ENCODE results near the gene DCDC2C.
A peak's percentile ranks its signal among the peaks of the same experiment; 100 is the strongest.
"Not testable (repeated sequence)": the region's sequence is repeated elsewhere in the genome, so short reads cannot be mapped to it uniquely, and the experiment has no call there.

DCDC2C gene

GRCh38 chr2:3777966-3778365 is 74.6 kb downstream of the DCDC2C start:
- DNase-seq (ENCODE audit: low spot score): no peak

GRCh38 chr2:3778851-3779495 is 75.6 kb downstream of the DCDC2C start:
- no peak for DNase-seq (ENCODE audit: low spot score)

- DNase-seq (ENCODE audit: low spot score): no peak
These were observed 76.2 kb downstream of the DCDC2C start for GRCh38 chr2:3779496-3780049.

GRCh38 chr2:3780477-3781402 is 77.4 kb downstream of the DCDC2C start:
- DNase-seq (ENCODE audit: low spot score): peak; percentile 79

GRCh38 chr2:3784731-3785130 is 81.4 kb downstream of the DCDC2C start:
- no peak for DNase-seq (ENCODE audit: low spot score)

GRCh38 chr2:3785220-3785889 is 82.0 kb downstream of the DCDC2C start:
- DNase-seq (ENCODE audit: low spot score): no peak

GRCh38 chr2:3785890-3786273 is 82.5 kb downstream of the DCDC2C start:
- no peak for DNase-seq (ENCODE audit: low spot score)

- no peak for DNase-seq (ENCODE audit: low spot score)
These were observed 84.4 kb downstream of the DCDC2C start for GRCh38 chr2:3787768-3788167.

- DNase-seq (ENCODE audit: low spot score): no peak
These were observed 85.9 kb downstream of the DCDC2C start for GRCh38 chr2:3789256-3789655.

GRCh38 chr2:3793249-3793648 is 89.9 kb downstream of the DCDC2C start:
- no peak for DNase-seq (ENCODE audit: low spot score)

GRCh38 chr2:3801506-3801905 is 98.1 kb downstream of the DCDC2C start:
- no peak for DNase-seq (ENCODE audit: low spot score)

- no peak for DNase-seq (ENCODE audit: low spot score)
These were observed 102.0 kb downstream of the DCDC2C start for GRCh38 chr2:3805201-3805939.

- DNase-seq (ENCODE audit: low spot score): no peak
These were observed 102.8 kb downstream of the DCDC2C start for GRCh38 chr2:3806168-3806567.

GRCh38 chr2:3806730-3807129 is 103.4 kb downstream of the DCDC2C start:
- no peak for DNase-seq (ENCODE audit: low spot score)

- no peak for DNase-seq (ENCODE audit: low spot score)
These were observed 104.5 kb downstream of the DCDC2C start for GRCh38 chr2:3807853-3808252.

- DNase-seq (ENCODE audit: low spot score): no peak
These were observed 111.4 kb downstream of the DCDC2C start for GRCh38 chr2:3814706-3815245.

GRCh38 chr2:3817144-3817543 is 113.8 kb downstream of the DCDC2C start:
- not testable (repeated sequence) for DNase-seq (ENCODE audit: low spot score)

GRCh38 chr2:3823748-3824147 is 120.4 kb downstream of the DCDC2C start:
- DNase-seq (ENCODE audit: low spot score): no peak

GRCh38 chr2:3827673-3828575 is 124.5 kb downstream of the DCDC2C start:
- peak; percentile 57 for DNase-seq (ENCODE audit: low spot score)

GRCh38 chr2:3830796-3831195 is 127.4 kb downstream of the DCDC2C start:
- no peak for DNase-seq (ENCODE audit: low spot score)

Data from NAMALWA (cell line).